WI38 (cell line): ENCODE data around the gene ABCB8.

Source experiments
- H3K4me3 ChIP-seq: 2 replicates; pipeline ENCODE4 v1.5.1; 2011; ENCODE audit warnings: low read depth, mild to moderate bottlenecking, control low read depth, low read length
- CTCF ChIP-seq: IDR thresholded peaks from 2 replicates; pipeline ENCODE4 v1.5.1; 2012; ENCODE audit warnings: low read depth, mild to moderate bottlenecking, control low read depth, low read length

ABCB8 gene

GRCh38 chr7:151068069-151068773 is 40.0 kb downstream of the ABCB8 start:
- no peak for TF ChIP-seq CTCF
- no peak overlapping the region for H3K4me3 ChIP-seq

- TF ChIP-seq CTCF = no peak
- H3K4me3 ChIP-seq = no peak overlapping the region
These were observed 41.8 kb downstream of the ABCB8 start for GRCh38 chr7:151069841-151070573.

- no peak overlapping the region for H3K4me3 ChIP-seq
- no peak for TF ChIP-seq CTCF
These were observed 42.3 kb downstream of the ABCB8 start for GRCh38 chr7:151070574-151070960.

GRCh38 chr7:151071032-151071866 is 43.0 kb downstream of the ABCB8 start:
- no peak overlapping the region for H3K4me3 ChIP-seq
- TF ChIP-seq CTCF = no peak

- no peak for TF ChIP-seq CTCF
These were observed 45.7 kb downstream of the ABCB8 start for GRCh38 chr7:151073990-151074389.

GRCh38 chr7:151074817-151075661 is 46.8 kb downstream of the ABCB8 start:
- H3K4me3 ChIP-seq = no peak overlapping the region
- TF ChIP-seq CTCF = no peak

More at GRCh38 chr7:151073990-151074389, 45.7 kb downstream of the ABCB8 start:
- H3K4me3 ChIP-seq = no peak overlapping the region
